ENCODE data around the gene SLC24A3.

The SLC24A3 gene

DNA sequence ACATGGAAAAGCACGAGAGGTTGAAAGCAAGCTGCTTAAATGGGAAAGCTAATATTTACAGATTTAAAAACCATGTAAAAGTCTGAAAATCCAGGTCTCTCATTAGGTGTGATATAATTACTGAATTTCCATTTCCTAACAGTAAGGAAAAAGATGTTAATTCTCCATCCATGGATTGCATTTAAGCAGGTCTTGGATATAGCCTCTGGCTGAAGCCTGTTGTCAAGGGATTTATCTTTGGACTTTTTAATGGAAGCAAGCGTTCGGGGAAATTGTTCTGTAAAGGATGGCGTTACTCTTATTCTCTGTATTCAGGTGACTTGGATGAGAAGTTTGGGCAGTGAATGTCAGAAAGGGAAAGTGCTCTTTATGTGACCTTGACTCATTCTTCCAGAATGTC is 233.8 kb downstream of the SLC24A3 start:
- Histone ChIP-seq H3K27ac (ENCODE audit: low read depth, low read length) (no peak overlapping the region), H3K4me1 (ENCODE audit: control insufficient read depth, low read length) (no peaks in the 10 kb centered on the region)

DNA sequence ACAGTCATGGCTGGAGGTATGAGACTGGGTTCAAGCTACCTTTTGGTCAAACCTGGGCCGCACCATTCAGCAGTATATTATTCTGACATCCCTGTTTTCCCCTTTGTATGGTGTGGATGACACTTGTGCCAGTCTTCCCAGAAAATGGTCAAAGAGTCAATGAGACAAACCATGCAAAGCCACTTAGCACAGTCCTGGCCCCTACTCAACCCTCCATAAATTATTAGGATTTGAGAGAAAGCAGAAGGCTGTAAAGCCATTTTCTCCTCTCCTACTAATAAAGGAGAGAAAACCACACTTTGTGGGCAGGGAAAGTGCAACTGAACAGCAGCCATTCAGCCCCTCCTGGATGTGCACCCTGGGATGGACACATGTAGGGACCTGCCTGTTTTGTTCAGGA is 236.2 kb downstream of the SLC24A3 start:
- Histone ChIP-seq H3K79me2 (ENCODE audit: control insufficient read depth, low read length) (no peaks in the 10 kb centered on the region), H3K27ac (ENCODE audit: low read depth, low read length) (no peak overlapping the region), H3K27me3 (ENCODE audit: control insufficient read depth, low read length) (no peaks in the 10 kb centered on the region), H3F3A (ENCODE audit: control insufficient read depth, insufficient read depth) (no peaks in the 10 kb centered on the region), H3K4me3 (ENCODE audit: low read length) (no peak overlapping the region), H3K36me3 (ENCODE audit: control insufficient read depth, low read length) (no peaks in the 10 kb centered on the region), H3K4me1 (ENCODE audit: control insufficient read depth, low read length) (no peaks in the 10 kb centered on the region), H3K9me2 (replicated peaks; ENCODE audit: control insufficient read depth, low read length) (no peaks in the 10 kb centered on the region), H4K20me1 (ENCODE audit: control insufficient read depth, insufficient read depth, low read depth, low read length) (no peaks in the 10 kb centered on the region), H3K9me3 (ENCODE audit: control insufficient read depth, insufficient read depth, low read length) (no peaks in the 10 kb centered on the region), H3K4me2 (ENCODE audit: low read length) (no peak overlapping the region)
- TF ChIP-seq, protein P1, sequence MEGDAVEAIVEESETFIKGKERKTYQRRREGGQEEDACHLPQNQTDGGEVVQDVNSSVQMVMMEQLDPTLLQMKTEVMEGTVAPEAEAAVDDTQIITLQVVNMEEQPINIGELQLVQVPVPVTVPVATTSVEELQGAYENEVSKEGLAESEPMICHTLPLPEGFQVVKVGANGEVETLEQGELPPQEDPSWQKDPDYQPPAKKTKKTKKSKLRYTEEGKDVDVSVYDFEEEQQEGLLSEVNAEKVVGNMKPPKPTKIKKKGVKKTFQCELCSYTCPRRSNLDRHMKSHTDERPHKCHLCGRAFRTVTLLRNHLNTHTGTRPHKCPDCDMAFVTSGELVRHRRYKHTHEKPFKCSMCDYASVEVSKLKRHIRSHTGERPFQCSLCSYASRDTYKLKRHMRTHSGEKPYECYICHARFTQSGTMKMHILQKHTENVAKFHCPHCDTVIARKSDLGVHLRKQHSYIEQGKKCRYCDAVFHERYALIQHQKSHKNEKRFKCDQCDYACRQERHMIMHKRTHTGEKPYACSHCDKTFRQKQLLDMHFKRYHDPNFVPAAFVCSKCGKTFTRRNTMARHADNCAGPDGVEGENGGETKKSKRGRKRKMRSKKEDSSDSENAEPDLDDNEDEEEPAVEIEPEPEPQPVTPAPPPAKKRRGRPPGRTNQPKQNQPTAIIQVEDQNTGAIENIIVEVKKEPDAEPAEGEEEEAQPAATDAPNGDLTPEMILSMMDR (IDR thresholded peaks at IDR 0.05; ENCODE audit: low read depth, low read length, poor library complexity, severe bottlenecking) = no peak
- TF ChIP-seq EZH2phosphoT487 (IDR thresholded peaks at IDR 0.05; ENCODE audit: borderline replicate concordance, low read length) = no peak

More for the DNA sequence above, 233.8 kb downstream of the SLC24A3 start:
- Histone ChIP-seq H3K4me3 (ENCODE audit: low read length) (no peak overlapping the region), H4K20me1 (ENCODE audit: control insufficient read depth, insufficient read depth, low read depth, low read length) (no peaks in the 10 kb centered on the region), H3K79me2 (ENCODE audit: control insufficient read depth, low read length) (no peaks in the 10 kb centered on the region), H3K9me2 (replicated peaks; ENCODE audit: control insufficient read depth, low read length) (no peaks in the 10 kb centered on the region), H3K4me2 (ENCODE audit: low read length) (no peak overlapping the region), H3K9me3 (ENCODE audit: control insufficient read depth, insufficient read depth, low read length) (no peaks in the 10 kb centered on the region), H3K36me3 (ENCODE audit: control insufficient read depth, low read length) (no peaks in the 10 kb centered on the region), H3K27me3 (ENCODE audit: control insufficient read depth, low read length) (no peaks in the 10 kb centered on the region), H3F3A (ENCODE audit: control insufficient read depth, insufficient read depth) (no peaks in the 10 kb centered on the region)
- no peak for TF ChIP-seq EZH2phosphoT487 (IDR thresholded peaks at IDR 0.05; ENCODE audit: borderline replicate concordance, low read length)
- TF ChIP-seq, protein P1 (IDR thresholded peaks at IDR 0.05; ENCODE audit: low read depth, low read length, poor library complexity, severe bottlenecking) = no peak

DNA sequence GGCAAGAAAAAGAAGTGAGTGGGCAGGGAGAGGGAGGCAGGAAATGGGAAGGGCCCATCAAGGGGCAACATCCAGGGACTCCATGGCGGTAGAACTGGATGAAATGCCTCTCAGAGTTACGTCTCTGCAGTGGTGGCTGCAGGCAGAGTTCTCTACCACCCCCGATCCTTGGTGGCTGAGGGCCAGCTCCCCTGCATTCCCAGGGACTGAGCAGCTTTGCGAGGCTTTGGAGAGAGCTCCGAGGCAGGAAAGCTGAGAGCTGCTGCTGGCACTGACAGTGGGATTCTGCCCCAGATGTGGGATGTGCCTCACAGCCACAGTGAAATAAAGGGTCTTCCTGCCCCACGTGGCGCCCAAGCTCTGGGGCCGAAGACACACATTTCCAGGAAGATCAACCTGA is 236.6 kb downstream of the SLC24A3 start:
- H3K9me3 ChIP-seq (ENCODE audit: control insufficient read depth, insufficient read depth, low read length) = no peaks in the 10 kb centered on the region
- H3K27ac ChIP-seq (ENCODE audit: low read depth, low read length) = no peak overlapping the region
- H4K20me1 ChIP-seq (ENCODE audit: control insufficient read depth, insufficient read depth, low read depth, low read length) = no peaks in the 10 kb centered on the region
- H3K4me1 ChIP-seq (ENCODE audit: control insufficient read depth, low read length) = no peaks in the 10 kb centered on the region
- H3K4me2 ChIP-seq (ENCODE audit: low read length) = no peak overlapping the region
- no peaks in the 10 kb centered on the region for H3K27me3 ChIP-seq (ENCODE audit: control insufficient read depth, low read length)
- no peaks in the 10 kb centered on the region for H3F3A ChIP-seq (ENCODE audit: control insufficient read depth, insufficient read depth)
- H3K4me3 ChIP-seq (ENCODE audit: low read length) = no peak overlapping the region
- no peaks in the 10 kb centered on the region for H3K9me2 ChIP-seq (replicated peaks; ENCODE audit: control insufficient read depth, low read length)
- no peaks in the 10 kb centered on the region for H3K79me2 ChIP-seq (ENCODE audit: control insufficient read depth, low read length)
- TF ChIP-seq, protein P1 (IDR thresholded peaks at IDR 0.05; ENCODE audit: low read depth, low read length, poor library complexity, severe bottlenecking) = no peak
- no peak for TF ChIP-seq EZH2phosphoT487 (IDR thresholded peaks at IDR 0.05; ENCODE audit: borderline replicate concordance, low read length)
- H3K36me3 ChIP-seq (ENCODE audit: control insufficient read depth, low read length) = no peaks in the 10 kb centered on the region

Measured in DOHH2 (cell line).